ENCODE measurements around the gene H19.

GRCh38 chr11:1964955-1965354 is 32.7 kb downstream of the H19 start:
- TF ChIP-seq, protein P1, sequence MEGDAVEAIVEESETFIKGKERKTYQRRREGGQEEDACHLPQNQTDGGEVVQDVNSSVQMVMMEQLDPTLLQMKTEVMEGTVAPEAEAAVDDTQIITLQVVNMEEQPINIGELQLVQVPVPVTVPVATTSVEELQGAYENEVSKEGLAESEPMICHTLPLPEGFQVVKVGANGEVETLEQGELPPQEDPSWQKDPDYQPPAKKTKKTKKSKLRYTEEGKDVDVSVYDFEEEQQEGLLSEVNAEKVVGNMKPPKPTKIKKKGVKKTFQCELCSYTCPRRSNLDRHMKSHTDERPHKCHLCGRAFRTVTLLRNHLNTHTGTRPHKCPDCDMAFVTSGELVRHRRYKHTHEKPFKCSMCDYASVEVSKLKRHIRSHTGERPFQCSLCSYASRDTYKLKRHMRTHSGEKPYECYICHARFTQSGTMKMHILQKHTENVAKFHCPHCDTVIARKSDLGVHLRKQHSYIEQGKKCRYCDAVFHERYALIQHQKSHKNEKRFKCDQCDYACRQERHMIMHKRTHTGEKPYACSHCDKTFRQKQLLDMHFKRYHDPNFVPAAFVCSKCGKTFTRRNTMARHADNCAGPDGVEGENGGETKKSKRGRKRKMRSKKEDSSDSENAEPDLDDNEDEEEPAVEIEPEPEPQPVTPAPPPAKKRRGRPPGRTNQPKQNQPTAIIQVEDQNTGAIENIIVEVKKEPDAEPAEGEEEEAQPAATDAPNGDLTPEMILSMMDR (IDR thresholded peaks at IDR 0.05): no peak
- TF ChIP-seq POLR2A (IDR thresholded peaks at IDR 0.05): no peak
